Subcutaneous abdominal adipose tissue (tissue), 5 donors: ENCODE measurements around the gene TAL1.

Source experiments
- H3K27ac ChIP-seq: one replicate; pipeline ENCODE4 v1.7.0; 2013; ENCODE audit warnings: low read depth, mild to moderate bottlenecking, inconsistent platforms, low read length, moderate library complexity
- H3K27me3 ChIP-seq, 5 donors: one replicate each; pipeline ENCODE4 v1.7.0; 2013; ENCODE audit warnings: low read length in 5 of 5, inconsistent platforms in 1 of 5; ENCODE audit not compliant: control insufficient read depth in 5 of 5, insufficient read depth in 4 of 5
- H3K36me3 ChIP-seq, 5 donors: one replicate each; pipeline ENCODE4 v1.7.0; 2013; ENCODE audit warnings: low read length in 5 of 5; ENCODE audit not compliant: control insufficient read depth in 5 of 5, insufficient read depth in 5 of 5
- H3K4me1 ChIP-seq, 5 donors: one replicate each; pipeline ENCODE4 v1.7.0; 2013; ENCODE audit warnings: low read length in 5 of 5, mild to moderate bottlenecking in 3 of 5, moderate library complexity in 1 of 5; ENCODE audit not compliant: control insufficient read depth in 5 of 5, insufficient read depth in 5 of 5
- H3K4me3 ChIP-seq, 5 donors: one replicate each; pipeline ENCODE4 v1.7.0; 2013; ENCODE audit warnings: low read length in 5 of 5, low read depth in 1 of 5
- H3K9ac ChIP-seq, 5 donors: one replicate each; pipeline ENCODE4 v1.7.0; 2013; ENCODE audit warnings: low read length in 5 of 5, mild to moderate bottlenecking in 4 of 5, moderate library complexity in 3 of 5
- H3K9me3 ChIP-seq, 5 donors: one replicate each; pipeline ENCODE4 v1.7.0; 2013; ENCODE audit warnings: low read length in 5 of 5; ENCODE audit not compliant: control insufficient read depth in 5 of 5
- donor health status: healthy.
- donor health status: healthy.
- donor health status: healthy.
- donor health status: healthy.
- donor health status: healthy.

TAL1 gene

DNA sequence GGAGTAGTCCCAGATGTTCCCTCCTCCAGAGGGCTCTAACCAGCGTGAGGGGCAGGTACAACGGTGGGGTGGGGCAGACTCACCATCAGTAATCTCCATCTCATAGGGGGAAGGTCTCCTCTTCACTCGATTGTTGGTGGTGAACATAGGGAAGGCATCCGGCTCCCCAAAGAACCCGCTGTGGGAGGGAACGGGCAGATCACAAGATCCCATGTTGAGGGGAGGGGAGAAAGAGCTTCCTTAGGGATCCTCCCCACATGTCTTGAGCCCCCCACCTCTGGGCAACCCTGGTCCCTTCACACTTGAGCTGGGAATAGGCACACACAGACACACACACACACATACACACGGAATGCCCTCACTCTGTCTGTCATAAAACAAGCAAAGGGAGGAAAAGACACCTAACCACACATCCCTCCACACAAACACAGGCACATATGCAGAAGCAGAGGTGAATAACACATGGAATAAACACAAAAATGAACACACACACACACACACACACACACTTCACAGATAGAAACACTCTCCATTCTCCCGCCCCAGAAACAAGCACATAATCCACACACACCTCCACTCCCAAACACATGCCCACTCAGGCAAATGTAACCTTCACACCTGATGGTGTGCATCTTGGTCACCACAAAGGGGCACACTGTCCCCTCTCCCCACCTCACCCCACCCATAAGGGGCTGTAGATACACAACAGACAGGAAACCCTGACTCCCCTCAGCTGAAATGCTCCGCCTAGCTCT, 7.9 kb downstream of the TAL1 start:
- no peak overlapping the region for H3K9ac ChIP-seq
- H3K27ac ChIP-seq = no peak overlapping the region
- H3K27me3 ChIP-seq = peaks cover 47 to 69% (median 61%) of the 10 kb centered on the region in 5 donors
- H3K36me3 ChIP-seq = peaks cover 0 to 14% (median 0%) of the 10 kb centered on the region in 5 donors
- H3K4me1 ChIP-seq = peaks cover 0 to 55% (median 20%) of the 10 kb centered on the region in 5 donors
- no peak overlapping the region for H3K4me3 ChIP-seq
- H3K9me3 ChIP-seq = no peaks in the 10 kb centered on the region

DNA sequence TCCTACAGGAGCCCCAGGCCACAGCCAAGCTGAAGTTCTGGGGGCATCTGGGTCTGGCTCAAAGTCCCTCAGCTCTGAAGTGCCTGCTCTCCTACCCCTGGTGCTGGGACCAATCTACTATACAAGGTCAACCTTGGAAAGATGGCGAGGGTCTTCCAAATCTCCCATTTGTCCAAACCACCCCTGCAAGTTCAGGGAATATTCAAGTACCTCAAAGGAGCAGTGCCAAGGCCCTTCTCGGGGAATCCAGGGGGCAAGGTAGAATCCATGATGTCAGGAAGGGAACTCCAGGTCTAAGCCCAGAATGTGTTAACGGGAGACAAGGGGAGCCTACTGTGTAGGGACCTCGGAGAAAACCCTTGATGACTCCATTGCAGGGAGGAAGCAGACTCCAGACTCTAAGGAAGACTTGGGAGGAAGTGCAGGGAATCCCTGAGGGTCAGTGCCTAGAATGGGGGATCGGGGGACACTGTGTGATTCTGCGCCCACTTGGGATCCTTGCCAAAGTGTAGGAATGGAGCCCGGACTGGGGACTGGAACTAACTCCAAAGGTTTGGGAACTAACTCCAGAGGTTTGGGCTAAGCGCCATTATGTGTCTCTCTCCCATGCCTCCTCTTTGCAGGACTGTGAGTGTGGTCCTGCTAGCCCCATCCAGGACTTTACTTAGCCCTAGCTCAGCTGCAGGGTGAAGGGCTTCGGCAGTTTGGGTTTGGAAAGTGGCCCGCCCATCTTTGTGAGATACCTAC, 8.7 kb downstream of the TAL1 start:
- Histone ChIP-seq H3K9ac (no peak overlapping the region), H3K9me3 (no peaks in the 10 kb centered on the region), H3K27ac (no peak overlapping the region), H3K36me3 (peaks cover 0 to 17% (median 0%) of the 10 kb centered on the region in 5 donors), H3K4me1 (peaks cover 0 to 57% (median 20%) of the 10 kb centered on the region in 5 donors), H3K4me3 (no peak overlapping the region), H3K27me3 (peaks cover 40 to 61% (median 54%) of the 10 kb centered on the region in 5 donors)

DNA sequence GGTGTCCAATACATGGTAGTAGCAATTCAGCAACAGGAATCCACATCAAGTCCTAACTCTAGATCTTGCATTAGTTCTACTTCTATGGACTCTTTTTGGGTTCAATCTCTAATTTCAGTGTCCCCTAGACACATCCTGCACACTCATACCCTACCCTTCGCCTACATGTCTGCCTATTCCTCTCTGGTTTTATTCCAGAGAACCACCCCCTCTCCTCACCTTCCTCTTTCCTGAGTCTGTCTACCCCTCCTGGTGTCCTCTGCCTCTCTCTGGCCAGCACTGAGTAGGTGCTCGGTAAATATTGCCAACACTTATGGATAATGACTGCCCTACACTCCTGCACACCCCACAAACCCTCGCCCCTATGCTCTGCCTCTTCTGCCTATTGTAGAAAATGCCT, 9.5 kb downstream of the TAL1 start:
- peaks cover 0 to 50% (median 20%) of the 10 kb centered on the region in 5 donors for H3K4me1 ChIP-seq
- H3K9me3 ChIP-seq = no peaks in the 10 kb centered on the region
- no peak overlapping the region for H3K27ac ChIP-seq
- H3K9ac ChIP-seq = no peak overlapping the region
- H3K27me3 ChIP-seq = peaks cover 37 to 54% (median 45%) of the 10 kb centered on the region in 5 donors
- H3K4me3 ChIP-seq = no peak overlapping the region
- peaks cover 0 to 17% (median 0%) of the 10 kb centered on the region in 5 donors for H3K36me3 ChIP-seq

DNA sequence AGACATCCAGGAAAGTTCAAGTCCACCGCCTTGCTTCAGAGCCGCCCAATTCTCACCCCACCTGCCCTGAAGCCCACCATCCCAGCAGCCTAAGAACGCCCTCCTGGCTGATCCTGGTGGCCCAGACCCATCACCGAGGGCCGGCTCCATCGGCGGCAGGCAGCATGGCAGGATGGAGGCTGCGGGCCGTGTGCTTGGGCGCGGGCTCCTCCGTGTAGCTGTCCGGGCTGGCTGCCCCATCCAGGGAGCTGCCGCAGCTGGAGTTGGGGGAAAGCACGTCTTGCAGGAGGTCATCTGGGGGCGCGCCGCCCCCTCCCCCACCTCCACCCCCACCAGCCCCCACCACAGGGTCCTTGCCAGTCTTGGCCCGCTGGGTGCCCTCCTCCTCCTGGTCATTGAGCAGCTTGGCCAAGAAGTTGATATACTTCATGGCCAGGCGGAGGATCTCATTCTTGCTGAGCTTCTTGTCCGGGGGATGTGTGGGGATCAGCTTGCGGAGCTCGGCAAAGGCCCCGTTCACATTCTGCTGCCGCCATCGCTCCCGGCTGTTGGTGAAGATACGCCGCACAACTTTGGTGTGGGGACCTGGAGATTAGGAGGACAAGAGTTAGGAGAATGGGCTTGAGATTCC, 12.3 kb downstream of the TAL1 start:
- Histone ChIP-seq H3K9me3 (no peaks in the 10 kb centered on the region), H3K4me3 (no peak overlapping the region), H3K27ac (no peak overlapping the region), H3K4me1 (peaks cover 0 to 43% (median 1%) of the 10 kb centered on the region in 5 donors), H3K36me3 (peaks cover 0 to 17% (median 0%) of the 10 kb centered on the region in 5 donors), H3K27me3 (peaks cover 19 to 34% (median 25%) of the 10 kb centered on the region in 5 donors), H3K9ac (no peak overlapping the region)

DNA sequence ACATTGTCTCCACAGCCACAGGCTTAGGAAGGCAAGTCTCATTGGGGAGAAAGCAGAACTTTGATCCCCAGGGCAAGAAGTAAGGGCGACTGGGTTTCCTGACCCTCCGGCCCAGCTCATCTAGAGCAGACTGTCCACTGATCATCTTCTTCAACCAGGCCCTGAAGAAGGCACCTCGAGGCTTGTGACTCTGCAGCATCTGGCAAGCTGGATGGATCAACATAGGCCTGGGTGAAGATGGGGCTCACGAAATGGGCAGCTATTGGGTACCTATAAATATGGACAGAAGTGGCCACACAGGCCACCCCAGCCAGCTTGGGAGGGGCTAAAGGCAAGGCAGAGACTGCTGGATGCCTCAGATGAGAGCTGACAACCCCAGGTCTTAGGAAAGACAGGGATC, 13.0 kb downstream of the TAL1 start:
- Histone ChIP-seq H3K27me3 (peaks cover 13 to 27% (median 18%) of the 10 kb centered on the region in 5 donors), H3K4me1 (peaks cover 0 to 42% (median 0%) of the 10 kb centered on the region in 5 donors), H3K9ac (no peak overlapping the region), H3K36me3 (peaks cover 0 to 17% (median 0%) of the 10 kb centered on the region in 5 donors), H3K9me3 (no peaks in the 10 kb centered on the region), H3K27ac (no peak overlapping the region), H3K4me3 (no peak overlapping the region)

DNA sequence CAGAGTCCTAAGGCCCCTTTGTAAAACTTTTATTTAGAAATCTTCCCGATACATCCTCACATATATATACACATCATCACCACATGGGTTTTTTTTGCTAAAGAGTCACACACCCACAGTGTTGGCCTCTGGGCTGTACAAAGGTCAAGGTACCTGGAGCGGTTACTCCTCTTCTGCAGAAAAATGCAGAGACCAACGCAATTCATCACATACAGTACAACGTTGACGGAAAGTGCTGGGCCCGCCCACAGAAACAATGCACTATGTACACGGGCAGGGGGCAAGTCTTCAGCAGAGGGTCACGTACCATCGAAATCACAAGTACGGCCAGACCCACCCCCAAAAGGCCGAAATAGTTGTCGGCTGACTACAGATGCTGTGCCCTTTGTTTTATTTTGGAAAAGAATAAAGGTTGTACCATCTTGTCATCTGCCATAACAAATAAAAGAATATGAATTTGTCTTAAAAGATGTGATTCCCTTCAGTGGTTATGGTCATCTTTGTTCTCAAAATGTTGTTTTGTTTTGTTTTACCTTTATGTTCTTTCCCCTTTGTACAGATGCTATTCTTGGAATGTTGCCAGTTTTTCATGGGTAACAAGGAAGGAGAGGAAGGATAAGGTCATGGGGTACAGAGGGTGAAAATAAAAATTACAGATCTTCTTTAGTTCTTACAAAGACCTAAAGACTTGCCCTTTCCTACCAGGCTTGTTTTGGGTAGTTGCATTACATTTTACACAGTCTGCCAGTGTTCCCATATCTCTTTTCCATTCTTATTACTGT, 15.6 kb downstream of the TAL1 start:
- H3K9me3 ChIP-seq = no peaks in the 10 kb centered on the region
- H3K9ac ChIP-seq = no peak overlapping the region
- H3K27ac ChIP-seq = no peak overlapping the region
- H3K4me3 ChIP-seq = no peak overlapping the region
- peaks cover 3 to 50% (median 8%) of the 10 kb centered on the region in 5 donors for H3K4me1 ChIP-seq
- H3K36me3 ChIP-seq = peaks cover 0 to 8% (median 0%) of the 10 kb centered on the region in 5 donors
- peaks cover 0 to 4% (median 0%) of the 10 kb centered on the region in 5 donors for H3K27me3 ChIP-seq

DNA sequence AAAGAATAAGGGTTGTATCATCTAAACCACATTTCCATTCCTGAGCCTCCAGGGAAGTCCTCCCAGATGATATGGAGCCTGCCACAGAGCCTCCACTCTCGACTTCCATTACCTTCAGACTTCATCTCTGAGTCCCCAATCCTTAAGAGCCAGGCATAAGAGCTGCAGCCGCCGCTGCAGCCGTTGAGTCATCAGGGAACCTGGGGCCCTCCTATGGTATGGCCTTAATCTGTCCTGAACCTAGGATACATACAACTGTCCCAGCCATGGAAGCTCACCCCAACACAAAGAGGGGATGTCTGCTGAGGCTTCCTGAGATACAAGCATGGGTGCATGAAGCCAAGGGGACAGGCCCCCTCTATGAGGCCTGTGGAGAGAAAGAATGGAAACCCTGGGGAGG, 16.3 kb downstream of the TAL1 start:
- no peak overlapping the region for H3K9ac ChIP-seq
- H3K9me3 ChIP-seq = no peaks in the 10 kb centered on the region
- H3K36me3 ChIP-seq = peaks cover 0 to 8% (median 0%) of the 10 kb centered on the region in 5 donors
- peaks cover 5 to 57% (median 13%) of the 10 kb centered on the region in 5 donors for H3K4me1 ChIP-seq
- no peak overlapping the region for H3K27ac ChIP-seq
- peaks cover 0 to 1% (median 0%) of the 10 kb centered on the region in 5 donors for H3K27me3 ChIP-seq
- H3K4me3 ChIP-seq = no peak overlapping the region

DNA sequence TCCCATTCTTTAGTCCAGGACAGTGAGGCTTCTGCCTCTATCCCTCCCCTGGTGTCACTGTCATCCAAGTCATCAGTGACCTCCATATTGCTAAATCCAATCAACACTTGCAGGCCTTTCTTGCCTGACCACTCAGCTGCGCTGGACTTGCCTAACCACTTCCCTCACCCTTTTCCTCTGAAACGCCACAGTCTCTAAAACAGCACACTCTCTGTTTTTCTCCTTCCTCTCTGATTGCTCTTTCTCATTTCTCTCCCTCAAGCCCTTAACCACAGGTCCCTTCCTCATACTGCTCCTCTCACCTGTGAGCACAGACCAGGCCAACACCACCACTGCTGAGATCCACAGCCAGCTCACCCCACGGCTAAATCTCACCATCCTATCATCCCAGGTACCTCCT, 17.5 kb downstream of the TAL1 start:
- no peaks in the 10 kb centered on the region for H3K9me3 ChIP-seq
- no peak overlapping the region for H3K4me3 ChIP-seq

DNA sequence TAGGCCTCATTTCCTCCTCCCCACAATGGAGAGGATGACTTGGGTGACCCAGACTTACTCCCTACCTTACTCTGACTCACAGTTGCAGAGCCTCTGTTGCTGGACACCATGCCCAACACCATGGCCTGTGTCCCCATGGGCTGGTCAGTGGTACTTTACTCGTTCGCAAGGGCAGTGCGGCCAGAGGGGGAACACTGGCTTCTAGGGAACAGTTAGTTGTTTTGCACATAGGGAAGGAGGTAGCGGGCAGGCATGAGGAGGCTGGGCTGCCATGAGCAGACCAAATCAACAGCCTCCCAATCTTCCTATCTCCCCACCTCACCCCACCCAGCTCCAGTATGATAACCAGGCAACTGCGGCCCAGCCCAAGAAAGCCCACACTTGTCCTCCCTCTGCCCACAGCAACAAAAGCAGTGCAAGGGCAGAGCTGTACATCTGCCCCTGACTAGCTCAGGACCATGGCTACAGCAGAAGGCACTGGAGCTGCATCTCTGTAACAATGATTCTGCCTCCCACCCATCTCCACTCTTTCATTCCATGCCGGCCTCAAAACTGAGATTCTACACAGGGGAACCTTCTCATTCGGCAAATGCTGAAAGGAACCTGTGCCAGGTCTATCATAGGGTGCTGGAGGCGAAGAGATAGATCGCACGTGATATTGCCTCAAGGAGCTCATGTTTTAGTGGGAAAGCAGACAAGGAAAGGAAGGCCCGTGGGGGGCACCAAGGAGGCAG, 18.6 kb downstream of the TAL1 start:
- Histone ChIP-seq H3K27ac (no peak overlapping the region), H3K9me3 (no peaks in the 10 kb centered on the region), H3K9ac (no peak overlapping the region), H3K27me3 (peaks cover 0 to 11% (median 4%) of the 10 kb centered on the region in 5 donors), H3K4me3 (no peak overlapping the region), H3K36me3 (no peaks in the 10 kb centered on the region), H3K4me1 (peaks cover 5 to 62% (median 13%) of the 10 kb centered on the region in 5 donors)

More for the DNA sequence above, 17.5 kb downstream of the TAL1 start:
- Histone ChIP-seq H3K36me3 (peaks cover 0 to 7% (median 0%) of the 10 kb centered on the region in 5 donors), H3K27ac (no peak overlapping the region), H3K27me3 (peaks cover 0 to 2% (median 0%) of the 10 kb centered on the region in 5 donors), H3K4me1 (peaks cover 5 to 67% (median 13%) of the 10 kb centered on the region in 5 donors), H3K9ac (no peak overlapping the region)
